ENCODE measurements around the gene PRKCB. TPM values are rescaled to one million over a fixed set of nuclear protein-coding genes. Genes with fewer than 3 reads are reported as not detected.

Gene PRKCB
- total and polyA plus RNA-seq, 2 of the 8 experiments (the other 6 are each of a cell fraction or from before 2014, with no cell fraction given), result 7.1 to 12.1 TPM

DNA sequence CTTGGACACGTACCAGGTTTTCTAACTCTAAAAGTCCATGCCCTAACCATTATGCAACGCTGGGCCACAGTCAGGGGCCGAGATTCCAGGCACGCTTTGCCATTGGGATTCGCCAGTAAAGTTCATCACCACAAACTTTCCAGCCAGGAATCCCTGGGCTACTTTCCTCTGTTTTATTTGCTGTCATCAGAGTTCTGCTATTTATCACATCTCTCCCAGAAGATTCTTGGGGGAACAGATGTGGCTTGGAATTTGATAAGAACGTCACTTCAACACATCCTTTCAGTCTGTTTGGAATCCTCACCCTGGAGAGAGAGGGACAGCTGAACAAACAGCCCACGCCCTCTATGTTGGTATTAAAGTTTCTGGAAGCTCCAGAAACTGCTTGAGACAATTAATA, 310.7 kb downstream of the PRKCB start:
- WGBS, 2 experiments (ENCODE audit: extremely low coverage in 1 of 2, insufficient coverage in 1 of 2, insufficient read length in 1 of 2, insufficient replicate concordance in 2 of 2, low coverage in 1 of 2, low lambda C conversion rate in 2 of 2, missing lambda C conversion rate in 1 of 2), result 91% methylated on average over 7 of the region's 7 CpGs; no CpG with 5 or more reads in 1 of the 2 experiments
- Histone ChIP-seq H2AK5ac (ENCODE audit: low read depth, low read length) (no peak overlapping the region), H2BK15ac (ENCODE audit: low read length) (0 out of 2 replicates have a peak overlapping the region, but pooled peaks have one; percentile 50), H2BK5ac (ENCODE audit: low read depth, low read length) (no peak overlapping the region), H3K36me3 (ENCODE audit: control insufficient read depth in 2 of 4, insufficient read depth in 4 of 4, low read length in 3 of 4) (no peaks in the 10 kb centered on the region), H4K5ac (ENCODE audit: insufficient read length, low read depth, low read length) (no peak overlapping the region), H3K4me3 (ENCODE audit: extremely low read depth in 1 of 4, insufficient read depth in 2 of 4, low read depth in 3 of 4, low read length in 4 of 4) (no peak overlapping the region), H2BK20ac (ENCODE audit: low read length) (no peak overlapping the region), H3K18ac (ENCODE audit: extremely low read depth, low read length) (no peak overlapping the region), H4K20me1 (replicated peaks in 1 of 2; ENCODE audit: control insufficient read depth in 1 of 2, insufficient read depth in 2 of 2, low read length in 2 of 2) (no peaks in the 10 kb centered on the region), H3K9ac (replicated peaks in 1 of 4; ENCODE audit: extremely low read depth in 1 of 4, low read depth in 3 of 4, low read length in 3 of 4) (no peak overlapping the region), H2BK12ac (ENCODE audit: low read depth, low read length) (no peak overlapping the region), H3K27me3 (replicated peaks in 1 of 4; ENCODE audit: control insufficient read depth in 3 of 4, extremely low read depth in 1 of 4, insufficient read depth in 3 of 4, low read length in 3 of 4) (no peaks in the 10 kb centered on the region), H3K4me1 (replicated peaks in 1 of 4; ENCODE audit: control insufficient read depth in 3 of 4, insufficient read depth in 4 of 4, low read length in 3 of 4) (peaks cover 0 to 1% (median 0%) of the 10 kb centered on the region in 4 experiments; a peak in 4 of 7 replicates), H4K8ac (ENCODE audit: extremely low read depth, insufficient read depth, low read length) (no peak overlapping the region), H3K27ac (ENCODE audit: low read depth, low read length) (no peak overlapping the region), H3K79me1 (ENCODE audit: low read depth, low read length) (no peaks in the 10 kb centered on the region), H2AFZ (ENCODE audit: low read length) (no peak overlapping the region), H3K23me2 (ENCODE audit: low read depth, low read length) (no peaks in the 10 kb centered on the region), H3K4me2 (ENCODE audit: insufficient read depth in 1 of 2, low read depth in 2 of 2, low read length in 2 of 2) (no peak overlapping the region), H3K79me2 (ENCODE audit: control insufficient read depth in 1 of 2, insufficient read depth in 2 of 2, low read length in 2 of 2) (no peaks in the 10 kb centered on the region), H3K56ac (replicated peaks; ENCODE audit: insufficient read length, low read depth, low read length) (no peak overlapping the region), H3K9me3 (ENCODE audit: insufficient read depth in 2 of 2, low read depth in 1 of 2, low read length in 1 of 2) (no peaks in the 10 kb centered on the region), H3K14ac (ENCODE audit: insufficient read length) (no peak overlapping the region), H3K23ac (ENCODE audit: insufficient read length) (no peak overlapping the region), H3K4ac (replicated peaks; ENCODE audit: insufficient read length, low read depth, low read length) (no peak overlapping the region), H2BK120ac (replicated peaks; ENCODE audit: low read depth, low read length) (no peak overlapping the region), H4K91ac (replicated peaks; ENCODE audit: insufficient read length, low read length) (no peak overlapping the region)
- POLR2A ChIA-PET (ENCODE audit: partially characterized antibody), result no interaction called here
- DNase-seq (ENCODE audit: low read depth in 1 of 2, low spot score in 2 of 2) (no peak), FAIRE-seq (no peak)
- CTCF ChIA-PET (ENCODE audit: partially characterized antibody), result interaction anchor here (0.9 to 1.0 kb wide), 2 partner anchors 10 to 106 kb away, joined by 3 read pairs; no protein-coding TSS in a partner anchor
- TF ChIP-seq CBX5 (IDR thresholded peaks at IDR 0.05; ENCODE audit: low read depth, low read length) (no peak), GTF2F1 (IDR thresholded peaks at IDR 0.05; ENCODE audit: borderline replicate concordance, low read depth, low read length) (no peak), SIX5 (IDR thresholded peaks at IDR 0.05; ENCODE audit: low read depth, low read length) (no peak), RNF2 (IDR thresholded peaks at IDR 0.05; ENCODE audit: borderline replicate concordance, low read depth, low read length, missing control alignments, poor library complexity, severe bottlenecking) (no peak), CEBPB (IDR thresholded peaks at IDR 0.05; ENCODE audit: low read depth, low read length) (no peak), HDAC2 (IDR thresholded peaks at IDR 0.05; ENCODE audit: borderline replicate concordance in 1 of 2, low read depth in 2 of 2, low read length in 2 of 2) (no peak), CBX8 (IDR thresholded peaks at IDR 0.05; ENCODE audit: borderline replicate concordance, low read depth, low read length) (no peak), MAFK (IDR thresholded peaks at IDR 0.05; ENCODE audit: low read depth, low read length) (no peak), EGR1 (IDR thresholded peaks at IDR 0.05; ENCODE audit: borderline replicate concordance, low read depth, low read length) (no peak), TAF7 (optimal IDR thresholded peaks at IDR 0.05; ENCODE audit: borderline replicate concordance, low read depth, low read length) (no peak), SP1 (IDR thresholded peaks at IDR 0.05; ENCODE audit: low read depth, low read length) (no peak), TCF12 (IDR thresholded peaks at IDR 0.05; ENCODE audit: low read depth, low read length) (no peak), CREB1 (IDR thresholded peaks at IDR 0.05) (no peak)
- TF ChIP-seq, protein P1, sequence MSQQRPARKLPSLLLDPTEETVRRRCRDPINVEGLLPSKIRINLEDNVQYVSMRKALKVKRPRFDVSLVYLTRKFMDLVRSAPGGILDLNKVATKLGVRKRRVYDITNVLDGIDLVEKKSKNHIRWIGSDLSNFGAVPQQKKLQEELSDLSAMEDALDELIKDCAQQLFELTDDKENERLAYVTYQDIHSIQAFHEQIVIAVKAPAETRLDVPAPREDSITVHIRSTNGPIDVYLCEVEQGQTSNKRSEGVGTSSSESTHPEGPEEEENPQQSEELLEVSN (IDR thresholded peaks at IDR 0.05), result no peak
